G401.6 (cell line): Measurements from ENCODE around the gene FAM133A.

Experiments
- FAIRE-seq: peaks from 2 replicates; lab custom pipeline; 2012; peaks lifted over from hg19 to GRCh38; lab: Jason Lieb, UNC

FAM133A gene

DNA sequence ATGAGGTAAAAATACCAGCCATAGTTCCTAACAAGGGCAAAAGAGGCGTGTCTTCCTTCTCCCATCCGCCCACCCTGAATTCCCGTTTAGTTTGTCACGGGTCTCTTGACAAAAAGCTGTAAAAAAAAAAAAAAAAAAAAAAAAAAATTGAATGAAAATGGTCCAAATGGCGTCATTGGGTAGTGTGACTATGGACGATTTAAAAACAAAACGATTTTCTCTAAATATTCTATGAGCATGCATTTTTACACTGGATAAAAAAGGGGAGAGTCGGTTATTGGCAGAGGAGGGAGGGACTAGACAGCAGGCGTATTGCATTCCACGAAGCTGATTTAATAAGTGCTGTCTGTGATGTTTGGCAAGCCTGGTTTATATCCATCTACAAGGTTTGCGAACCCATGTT is at the start of gene FAM133A:
Gene FAM133A (plus strand): TSS at position 338 of the 403 bp plus-strand sequence. CDS start 35,214 bp downstream, outside the sequence.
- FAIRE-seq: no peak

DNA sequence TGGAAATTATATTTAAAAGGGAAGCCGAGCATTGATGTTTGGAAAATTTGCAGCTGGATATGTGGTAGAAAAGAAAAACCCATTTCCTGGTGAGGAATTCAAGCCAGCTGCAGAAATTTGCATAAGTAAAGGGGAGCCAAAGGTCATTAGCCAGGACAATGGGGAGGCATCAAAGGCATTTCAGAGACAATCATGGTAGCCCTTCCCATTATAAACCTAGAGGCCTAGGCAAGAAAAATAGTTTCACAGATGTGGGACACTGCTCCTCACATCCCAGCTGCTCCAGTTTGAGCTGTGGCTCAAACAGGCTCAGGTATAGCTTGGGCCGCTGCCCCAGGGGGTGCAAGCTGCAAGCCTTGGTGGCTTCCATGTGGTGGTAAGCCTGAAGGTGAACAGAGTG is 36.4 kb upstream of the FAM133A start:
- FAIRE-seq: no peak

DNA sequence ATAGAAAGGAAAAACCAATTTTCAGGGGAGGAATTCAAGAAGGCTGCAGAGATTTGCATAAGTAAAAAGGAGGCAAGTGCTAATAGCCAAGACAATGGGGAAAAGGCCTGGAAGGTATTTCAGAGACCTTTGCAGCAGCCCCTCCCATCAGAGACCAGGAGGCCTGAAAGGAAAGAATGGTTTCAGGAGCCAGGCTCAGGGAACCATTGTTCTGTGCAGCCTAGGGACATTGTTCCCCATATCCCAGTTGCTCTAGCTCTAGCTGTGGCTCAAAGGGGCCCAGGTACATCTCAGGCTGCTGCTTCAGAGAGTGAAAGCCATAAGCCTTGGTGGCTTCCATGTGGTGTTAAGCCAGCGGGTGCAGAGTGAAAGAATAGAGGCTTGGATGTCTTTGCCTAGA is 24.6 kb upstream of the FAM133A start:
- no peak for FAIRE-seq

DNA sequence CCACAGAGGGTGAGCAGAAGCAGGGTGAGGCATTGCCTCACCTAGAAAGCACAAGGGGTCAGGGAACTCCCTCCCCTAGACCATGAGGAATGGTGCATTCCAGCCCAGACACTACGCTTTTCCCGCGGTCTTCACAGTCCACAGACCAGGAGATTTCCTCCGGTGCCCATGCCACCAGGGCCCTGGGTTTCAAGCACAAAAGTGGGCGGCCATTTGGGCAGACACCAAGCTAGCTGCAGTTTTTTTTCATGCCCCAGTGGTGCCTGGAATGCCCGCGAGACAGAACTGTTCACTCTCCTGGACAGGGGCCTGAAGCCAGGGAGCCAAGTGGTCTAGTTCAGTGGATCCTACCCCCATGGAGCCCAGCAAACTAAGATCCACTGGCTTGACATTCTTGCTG is 13.4 kb upstream of the FAM133A start:
- no peak for FAIRE-seq

DNA sequence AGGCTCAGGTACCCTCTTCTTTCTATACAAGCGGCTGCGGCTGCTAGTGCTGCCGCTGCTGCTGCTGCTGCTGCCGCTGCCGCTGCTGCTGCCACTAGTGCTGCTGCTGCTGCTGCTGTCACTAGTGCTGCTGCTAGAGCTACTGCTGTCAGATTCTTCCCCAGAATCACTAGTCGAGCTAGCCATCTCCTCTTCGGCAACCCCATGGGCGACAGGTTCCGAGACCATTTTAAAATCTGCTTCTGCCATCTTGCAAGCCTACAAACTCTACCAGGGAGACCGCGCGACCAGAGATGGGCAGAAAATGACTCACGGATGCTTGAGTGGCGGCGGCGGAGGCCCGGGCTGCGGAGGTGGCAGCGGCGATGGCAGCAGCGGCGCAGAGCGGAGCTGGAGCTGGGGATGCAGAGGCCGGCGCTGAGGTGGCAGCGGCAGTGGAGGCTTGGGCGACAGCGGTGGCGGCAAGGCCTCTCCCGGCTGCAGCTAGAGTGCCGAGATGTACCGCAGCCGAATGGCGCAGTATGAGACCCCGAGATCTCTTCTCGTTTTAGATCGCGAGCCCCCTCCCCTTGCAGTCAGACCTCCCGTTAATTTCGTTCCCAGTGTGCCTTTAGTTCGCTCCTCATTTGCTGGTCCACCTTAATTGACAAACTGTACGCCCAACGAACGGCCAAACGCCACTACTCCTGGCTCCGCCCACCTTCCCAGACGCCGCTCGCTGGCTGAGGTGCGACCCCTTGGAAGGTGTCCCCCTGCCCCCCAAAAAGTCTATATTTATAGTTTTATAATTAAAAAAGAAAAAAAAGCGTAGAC is 744 bp upstream of the FAM133A start, which contains the start of gene NAP1L3:
Gene NAP1L3 (minus strand): TSS at position 523 of the 813 bp plus-strand sequence. CDS start 274 bp downstream, at position 249.
- no peak for FAIRE-seq

DNA sequence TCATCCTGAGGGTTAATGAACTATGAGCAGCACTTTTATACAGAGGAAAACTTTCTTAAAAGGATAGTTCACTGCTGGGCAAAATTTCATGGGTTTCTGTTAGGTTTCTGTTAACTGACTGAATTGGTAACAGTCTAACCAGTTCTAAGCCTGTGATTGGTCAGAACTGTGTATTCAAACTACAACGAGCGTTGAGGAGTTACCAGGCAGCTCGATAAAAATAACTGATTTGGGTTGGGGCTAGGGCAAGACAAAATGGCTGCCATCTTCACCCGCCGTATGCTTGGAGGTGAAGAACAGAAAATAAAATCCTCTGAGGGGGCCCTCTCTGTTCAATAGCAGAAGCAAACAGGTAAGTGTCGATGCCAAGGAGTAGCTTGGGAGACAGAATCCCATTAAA is 22.0 kb downstream of the FAM133A start:
- FAIRE-seq: no peak

DNA sequence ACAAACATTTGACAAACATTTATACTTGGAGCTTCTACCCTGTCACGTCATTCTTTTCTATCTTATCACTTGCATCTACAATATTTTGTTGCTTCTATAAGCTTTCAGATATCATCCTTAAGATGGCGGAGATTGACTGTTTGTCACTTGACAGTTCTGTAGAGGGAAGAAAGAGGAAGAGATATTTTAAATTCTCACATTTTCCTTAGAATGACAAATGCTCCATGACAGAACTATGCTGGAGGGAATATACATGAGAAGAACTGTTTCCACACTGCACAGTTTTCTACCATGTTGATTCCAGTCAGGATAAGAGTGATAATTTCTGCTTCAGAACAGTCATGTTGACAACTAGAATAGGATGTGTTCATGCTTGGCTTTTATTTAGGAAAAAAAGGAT is 29.7 kb downstream of the FAM133A start:
- no peak for FAIRE-seq

DNA sequence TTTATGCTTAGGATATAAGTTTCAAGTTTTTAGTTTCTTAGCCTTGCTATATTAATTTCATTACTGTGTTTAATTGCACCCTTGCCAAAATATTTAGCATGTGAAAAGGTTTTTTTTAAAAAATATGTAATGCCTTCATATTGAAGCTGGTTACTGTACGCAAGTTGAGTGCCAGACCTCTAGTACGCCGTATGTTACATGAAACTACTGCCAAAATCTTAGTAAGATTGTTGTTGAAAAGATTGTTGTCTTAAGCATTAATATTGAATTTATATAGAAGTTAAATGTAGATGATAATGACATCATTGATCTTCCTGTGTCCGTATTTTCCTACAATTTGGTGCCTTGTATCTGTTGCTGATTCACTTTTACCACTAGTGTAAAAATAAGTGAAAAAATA is 37.1 kb downstream of the FAM133A start:
- FAIRE-seq: no peak

DNA sequence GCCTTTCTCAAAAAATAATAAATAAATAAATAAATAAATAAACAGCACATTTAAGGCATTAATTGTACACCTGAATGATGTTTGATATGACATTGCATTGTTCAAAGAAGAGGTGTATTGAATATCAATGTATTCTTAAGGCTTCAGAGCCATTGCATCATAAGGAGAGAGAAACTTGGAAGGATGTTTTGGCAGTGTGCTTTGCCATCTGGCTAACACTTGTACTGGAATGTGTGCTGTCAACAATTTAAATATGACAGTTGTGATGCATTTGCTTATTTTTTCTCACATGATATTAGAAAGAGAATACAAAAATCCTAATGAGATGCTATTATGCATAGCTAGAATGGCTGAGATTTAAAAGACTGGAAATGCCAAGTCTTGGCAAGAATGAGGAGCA is 67.8 kb downstream of the FAM133A start:
- no peak for FAIRE-seq

DNA sequence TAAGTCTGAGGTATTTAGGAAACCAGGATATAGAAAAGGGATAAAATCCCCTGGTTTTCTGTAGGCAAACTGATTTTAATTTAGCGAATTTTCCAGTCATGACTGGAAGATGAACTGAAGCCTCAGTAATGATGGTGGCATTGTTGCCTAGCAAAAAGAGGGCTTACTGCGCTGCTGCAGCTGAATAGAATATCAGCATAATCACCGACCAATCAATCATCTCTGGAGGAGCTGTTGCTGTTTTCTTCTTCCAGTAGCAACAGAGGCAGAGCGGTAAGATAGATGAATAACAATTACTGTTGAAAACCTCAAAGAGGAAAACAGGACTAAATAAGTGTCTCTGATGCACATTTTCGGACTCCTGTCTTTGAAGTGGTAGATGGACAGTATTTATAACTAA is 86.2 kb downstream of the FAM133A start:
- FAIRE-seq: no peak
